ENCODE data around the gene PTS.
"Not testable (repeated sequence)": the region's sequence is repeated elsewhere in the genome, so short reads cannot be mapped to it uniquely, and the experiment has no call there.

DNA sequence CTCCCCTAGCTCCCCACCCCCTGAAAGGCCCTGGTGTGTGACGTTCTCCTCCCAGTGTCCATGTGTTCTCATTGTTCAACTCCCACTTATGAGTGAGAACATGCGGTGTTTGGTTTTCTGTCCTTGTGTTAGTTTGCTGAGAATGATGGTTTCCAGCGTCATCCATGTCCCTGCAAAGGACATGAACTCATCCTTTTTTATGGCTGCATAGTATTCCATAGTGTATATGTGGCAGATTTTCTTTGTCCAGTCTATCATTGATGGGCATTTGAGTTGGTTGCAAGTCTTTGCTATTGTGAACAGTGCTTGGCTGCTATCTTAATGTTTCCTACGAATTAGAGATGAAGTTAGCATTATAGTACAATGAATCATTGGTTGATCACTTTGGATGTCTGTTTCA lies 27.1 kb upstream of the PTS start:
- TF ChIP-seq ZFP30, ISL1, ZNF8, RARB (CRISPR knock-in tag; IDR thresholded peaks at IDR 0.05): not testable (repeated sequence)
- TF ChIP-seq, protein P1, sequence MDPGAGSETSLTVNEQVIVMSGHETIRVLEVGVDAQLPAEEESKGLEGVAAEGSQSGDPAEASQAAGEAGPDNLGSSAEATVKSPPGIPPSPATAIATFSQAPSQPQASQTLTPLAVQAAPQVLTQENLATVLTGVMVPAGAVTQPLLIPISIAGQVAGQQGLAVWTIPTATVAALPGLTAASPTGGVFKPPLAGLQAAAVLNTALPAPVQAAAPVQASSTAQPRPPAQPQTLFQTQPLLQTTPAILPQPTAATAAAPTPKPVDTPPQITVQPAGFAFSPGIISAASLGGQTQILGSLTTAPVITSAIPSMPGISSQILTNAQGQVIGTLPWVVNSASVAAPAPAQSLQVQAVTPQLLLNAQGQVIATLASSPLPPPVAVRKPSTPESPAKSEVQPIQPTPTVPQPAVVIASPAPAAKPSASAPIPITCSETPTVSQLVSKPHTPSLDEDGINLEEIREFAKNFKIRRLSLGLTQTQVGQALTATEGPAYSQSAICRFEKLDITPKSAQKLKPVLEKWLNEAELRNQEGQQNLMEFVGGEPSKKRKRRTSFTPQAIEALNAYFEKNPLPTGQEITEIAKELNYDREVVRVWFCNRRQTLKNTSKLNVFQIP (CRISPR knock-in tag; IDR thresholded peaks at IDR 0.05; ENCODE audit: borderline replicate concordance, low read depth): not testable (repeated sequence)
- TF ChIP-seq, protein P2, sequence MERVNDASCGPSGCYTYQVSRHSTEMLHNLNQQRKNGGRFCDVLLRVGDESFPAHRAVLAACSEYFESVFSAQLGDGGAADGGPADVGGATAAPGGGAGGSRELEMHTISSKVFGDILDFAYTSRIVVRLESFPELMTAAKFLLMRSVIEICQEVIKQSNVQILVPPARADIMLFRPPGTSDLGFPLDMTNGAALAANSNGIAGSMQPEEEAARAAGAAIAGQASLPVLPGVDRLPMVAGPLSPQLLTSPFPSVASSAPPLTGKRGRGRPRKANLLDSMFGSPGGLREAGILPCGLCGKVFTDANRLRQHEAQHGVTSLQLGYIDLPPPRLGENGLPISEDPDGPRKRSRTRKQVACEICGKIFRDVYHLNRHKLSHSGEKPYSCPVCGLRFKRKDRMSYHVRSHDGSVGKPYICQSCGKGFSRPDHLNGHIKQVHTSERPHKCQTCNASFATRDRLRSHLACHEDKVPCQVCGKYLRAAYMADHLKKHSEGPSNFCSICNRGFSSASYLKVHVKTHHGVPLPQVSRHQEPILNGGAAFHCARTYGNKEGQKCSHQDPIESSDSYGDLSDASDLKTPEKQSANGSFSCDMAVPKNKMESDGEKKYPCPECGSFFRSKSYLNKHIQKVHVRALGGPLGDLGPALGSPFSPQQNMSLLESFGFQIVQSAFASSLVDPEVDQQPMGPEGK (CRISPR knock-in tag; IDR thresholded peaks at IDR 0.05; ENCODE audit: borderline replicate concordance): not testable (repeated sequence)
